Chondrocyte (in vitro differentiated cells): Measurements from ENCODE around the gene KRT78. TPM values are rescaled to one million over a fixed set of nuclear protein-coding genes. Genes with fewer than 3 reads are reported as not detected.

Experiments used
- DNase-seq: peaks from one replicate; pipeline ENCODE4 v3.0.0; 2021; ENCODE audit warnings: mixed read lengths, low spot score
- H3K27ac Mint-ChIP-seq: one replicate; pipeline ENCODE4 v1.8.0; 2021; ENCODE audit warnings: mild to moderate bottlenecking, moderate library complexity, mixed read lengths; ENCODE audit not compliant: unreplicated experiment
- H3K27me3 Mint-ChIP-seq: 2 replicates; pipeline ENCODE4 v1.8.0; 2021; ENCODE audit warnings: low read depth, mixed read lengths
- H3K36me3 Mint-ChIP-seq: 2 replicates; pipeline ENCODE4 v1.8.0; 2021; ENCODE audit warnings: low read depth, mixed read lengths
- H3K4me1 Mint-ChIP-seq: 2 replicates; pipeline ENCODE4 v1.8.0; 2021; ENCODE audit warnings: low read depth, mild to moderate bottlenecking, mixed read lengths
- H3K4me3 Mint-ChIP-seq: one replicate; pipeline ENCODE4 v1.8.0; 2021; ENCODE audit warnings: mild to moderate bottlenecking, moderate library complexity, mixed read lengths; ENCODE audit not compliant: unreplicated experiment
- H3K9me3 Mint-ChIP-seq: 2 replicates; pipeline ENCODE4 v1.8.0; 2021; ENCODE audit warnings: low read depth, mixed read lengths
- CTCF ChIP-seq: fragments of 200-600 bp; sonication (generic); IDR thresholded peaks from 2 replicates; pipeline ENCODE4 v1.5.0; 2021; ENCODE audit warnings: antibody characterized with exemption, mild to moderate bottlenecking, moderate library complexity
- total RNA-seq: library from RNA; stranded (reverse); gene quantifications from 3 replicates; pipeline ENCODE4 v1.2.1, GENCODE V29; 2021

Gene KRT78
- total RNA-seq, 1 donor from 2014 or later = not detected

DNA sequence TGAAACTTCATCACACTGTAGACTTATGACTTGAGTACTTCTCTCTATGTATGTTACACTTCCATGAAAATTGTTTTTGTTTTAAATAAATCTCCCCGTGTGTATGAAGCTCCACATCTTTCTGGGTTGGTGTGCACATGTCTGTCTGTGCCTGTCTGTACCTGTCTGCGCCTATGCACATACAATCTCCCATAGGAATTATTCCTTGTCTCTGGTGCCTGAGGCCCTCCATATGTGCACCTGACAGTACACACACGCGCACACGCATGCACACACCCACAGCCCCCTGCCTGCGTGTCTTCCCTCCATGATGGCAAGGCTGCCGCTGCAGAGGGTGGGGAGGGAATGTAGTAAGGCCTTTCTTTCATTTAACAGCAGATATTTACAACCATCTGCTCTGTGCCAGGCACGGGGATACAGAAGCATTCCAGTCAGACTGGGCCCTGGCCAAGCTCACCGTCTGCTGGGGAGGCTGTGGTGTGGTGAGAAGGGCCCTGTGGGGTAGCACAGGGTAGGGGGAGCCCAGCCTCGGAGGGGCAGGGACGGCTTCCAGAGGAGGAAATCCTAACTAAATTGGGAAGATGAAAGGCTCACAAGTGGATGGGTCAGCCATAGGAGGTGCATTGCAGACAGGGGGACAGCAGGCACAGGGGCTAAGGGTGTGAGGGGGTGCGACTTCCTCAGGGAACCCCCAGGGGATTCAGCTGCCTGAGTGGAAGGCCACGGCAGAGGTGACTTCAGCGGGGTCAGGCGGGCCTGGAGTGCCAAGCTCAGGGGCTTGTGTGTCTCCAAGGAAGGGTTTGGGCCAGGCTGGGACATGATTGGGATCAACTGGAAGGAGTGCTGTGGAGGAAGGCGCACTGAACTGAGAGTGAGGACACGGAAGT is 30.0 kb upstream of the KRT78 start:
- no peak for DNase-seq
- no peaks in the 10 kb centered on the region for H3K9me3 Mint-ChIP-seq

GRCh38 chr12:52877242-52877641 is 28.4 kb upstream of the KRT78 start:
- DNase-seq = no peak
- TF ChIP-seq CTCF = no peak
- Mint-ChIP-seq H3K4me1 (peaks cover 57% of the 10 kb centered on the region), H3K9me3 (no peaks in the 10 kb centered on the region), H3K27ac (no peak overlapping the region), H3K36me3 (no peaks in the 10 kb centered on the region), H3K27me3 (no peaks in the 10 kb centered on the region), H3K4me3 (no peak overlapping the region)

More for the DNA sequence above, 30.0 kb upstream of the KRT78 start:
- no peaks in the 10 kb centered on the region for H3K27me3 Mint-ChIP-seq
- H3K4me3 Mint-ChIP-seq = no peak overlapping the region
- TF ChIP-seq CTCF = no peak
- no peaks in the 10 kb centered on the region for H3K36me3 Mint-ChIP-seq
- peak overlapping the region; percentile 8 for H3K27ac Mint-ChIP-seq
- peaks cover 42% of the 10 kb centered on the region for H3K4me1 Mint-ChIP-seq

GRCh38 chr12:52876372-52876771 is 27.6 kb upstream of the KRT78 start:
- peaks cover 65% of the 10 kb centered on the region for H3K4me1 Mint-ChIP-seq
- H3K27ac Mint-ChIP-seq = no peak overlapping the region
- no peaks in the 10 kb centered on the region for H3K9me3 Mint-ChIP-seq
- no peak for TF ChIP-seq CTCF
- no peak for DNase-seq
- no peaks in the 10 kb centered on the region for H3K36me3 Mint-ChIP-seq
- no peak overlapping the region for H3K4me3 Mint-ChIP-seq
- no peaks in the 10 kb centered on the region for H3K27me3 Mint-ChIP-seq

GRCh38 chr12:52874573-52875435 is 26.0 kb upstream of the KRT78 start:
- peak overlapping the region; percentile 58 for H3K4me3 Mint-ChIP-seq
- no peak for TF ChIP-seq CTCF
- no peaks in the 10 kb centered on the region for H3K27me3 Mint-ChIP-seq
- DNase-seq = no peak
- no peaks in the 10 kb centered on the region for H3K9me3 Mint-ChIP-seq
- H3K4me1 Mint-ChIP-seq = peaks cover 76% of the 10 kb centered on the region
- H3K27ac Mint-ChIP-seq = peak overlapping the region; percentile 99
- no peaks in the 10 kb centered on the region for H3K36me3 Mint-ChIP-seq

DNA sequence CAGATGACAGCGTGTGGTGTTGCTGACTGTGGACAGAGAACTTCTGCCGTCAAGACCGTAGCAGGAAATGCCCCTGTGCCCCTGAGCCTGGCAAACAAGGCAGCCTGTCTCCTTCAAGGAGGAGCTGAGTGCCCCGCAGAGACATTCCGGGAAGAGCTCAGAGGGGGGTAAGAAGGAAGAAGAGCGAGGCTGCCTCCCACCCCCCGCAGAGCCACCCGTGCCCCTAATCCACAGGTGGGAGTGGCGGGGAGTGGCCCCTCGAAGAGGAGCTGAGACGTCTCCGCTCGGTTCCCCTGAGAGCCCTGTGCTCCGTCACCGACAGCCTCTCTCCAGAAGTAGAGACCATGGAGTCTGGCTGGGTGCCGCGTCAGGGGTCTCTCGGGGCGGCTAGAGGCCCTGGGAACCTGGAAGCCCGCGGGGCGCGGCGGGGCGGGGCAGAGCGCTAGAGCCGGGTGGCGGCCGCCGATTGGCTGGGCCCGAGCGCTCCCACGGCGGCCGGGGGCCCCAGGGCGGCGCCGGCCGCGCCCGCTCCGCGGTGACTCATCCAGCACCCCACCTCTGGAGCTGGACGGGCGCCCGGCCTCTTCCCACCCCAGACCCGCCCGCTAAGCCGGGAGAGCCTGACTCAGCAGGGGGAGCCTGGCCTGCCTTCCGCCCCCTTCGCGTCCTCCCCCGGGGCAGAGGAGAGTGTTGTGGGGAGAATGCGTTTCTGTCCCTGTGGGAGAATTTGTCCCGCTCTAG is 25.2 kb upstream of the KRT78 start:
- peak overlapping the region; percentile 58 for H3K4me3 Mint-ChIP-seq
- no peaks in the 10 kb centered on the region for H3K36me3 Mint-ChIP-seq
- no peak for TF ChIP-seq CTCF
- H3K9me3 Mint-ChIP-seq = no peaks in the 10 kb centered on the region
- peak overlapping the region; percentile 99 for H3K27ac Mint-ChIP-seq
- peaks cover 73% of the 10 kb centered on the region for H3K4me1 Mint-ChIP-seq
- H3K27me3 Mint-ChIP-seq = no peaks in the 10 kb centered on the region
- DNase-seq = no peak
